ENCODE measurements around the gene CCDC195. TPM values are rescaled to one million over a fixed set of nuclear protein-coding genes. Genes with fewer than 3 reads are reported as not detected.

Gene CCDC195, protein sequence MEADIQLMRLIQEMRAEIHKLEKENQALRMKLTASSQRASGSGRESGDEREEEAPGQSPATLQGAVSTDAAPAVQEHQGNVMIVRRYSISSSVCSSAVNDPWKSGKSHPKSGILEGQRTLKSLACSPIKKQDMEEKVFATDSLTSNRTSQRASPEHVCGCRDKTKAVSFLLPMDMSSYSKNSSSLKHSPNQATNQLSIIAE
- total RNA-seq: not detected

DNA sequence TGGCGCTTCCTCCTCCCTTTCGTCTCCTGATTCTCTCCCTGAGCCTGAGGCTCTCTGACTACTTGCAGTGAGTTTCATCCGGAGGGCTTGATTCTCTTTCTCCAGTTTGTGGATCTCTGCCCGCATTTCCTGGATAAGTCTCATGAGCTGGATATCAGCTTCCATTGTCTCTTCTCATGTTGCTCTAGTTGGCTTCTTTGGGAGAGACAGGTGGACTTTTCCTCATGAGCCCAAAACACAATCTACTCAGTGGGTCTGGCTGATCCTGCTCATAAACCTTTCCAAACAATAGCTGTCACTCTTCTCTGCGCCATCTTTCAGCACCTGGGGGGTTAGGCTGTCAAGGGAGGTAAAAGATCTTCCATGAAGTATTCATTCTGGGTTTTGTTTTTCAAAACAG, at the start of gene CCDC195:
Gene CCDC195 (minus strand): TSS at position 165 of the 400 bp plus-strand sequence. CDS start 0 bp downstream, at position 165.
- no peak for DNase-seq (ENCODE audit: low spot score in 2 of 2)
- Histone ChIP-seq H3K9me3 (peaks cover 0 to 6% (median 0%) of the 10 kb centered on the region in 4 donors), H3K27me3 (no peaks in the 10 kb centered on the region), H3K4me1 (peaks cover 0 to 10% (median 0%) of the 10 kb centered on the region in 4 donors), H3K36me3 (no peaks in the 10 kb centered on the region), H3K4me3 (no peak within 1 kb of the TSS), H3K27ac (no peak within 1 kb of the TSS)
- TF ChIP-seq EP300 (IDR thresholded peaks at IDR 0.05) (no peak), POLR2A (IDR thresholded peaks at IDR 0.05) (no peak)
- TF ChIP-seq, protein P1, sequence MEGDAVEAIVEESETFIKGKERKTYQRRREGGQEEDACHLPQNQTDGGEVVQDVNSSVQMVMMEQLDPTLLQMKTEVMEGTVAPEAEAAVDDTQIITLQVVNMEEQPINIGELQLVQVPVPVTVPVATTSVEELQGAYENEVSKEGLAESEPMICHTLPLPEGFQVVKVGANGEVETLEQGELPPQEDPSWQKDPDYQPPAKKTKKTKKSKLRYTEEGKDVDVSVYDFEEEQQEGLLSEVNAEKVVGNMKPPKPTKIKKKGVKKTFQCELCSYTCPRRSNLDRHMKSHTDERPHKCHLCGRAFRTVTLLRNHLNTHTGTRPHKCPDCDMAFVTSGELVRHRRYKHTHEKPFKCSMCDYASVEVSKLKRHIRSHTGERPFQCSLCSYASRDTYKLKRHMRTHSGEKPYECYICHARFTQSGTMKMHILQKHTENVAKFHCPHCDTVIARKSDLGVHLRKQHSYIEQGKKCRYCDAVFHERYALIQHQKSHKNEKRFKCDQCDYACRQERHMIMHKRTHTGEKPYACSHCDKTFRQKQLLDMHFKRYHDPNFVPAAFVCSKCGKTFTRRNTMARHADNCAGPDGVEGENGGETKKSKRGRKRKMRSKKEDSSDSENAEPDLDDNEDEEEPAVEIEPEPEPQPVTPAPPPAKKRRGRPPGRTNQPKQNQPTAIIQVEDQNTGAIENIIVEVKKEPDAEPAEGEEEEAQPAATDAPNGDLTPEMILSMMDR (IDR thresholded peaks at IDR 0.05): no peak
- whole genome bisulfite sequencing, 2 donors: 86 to 89% methylated on average over 5 of the region's 5 CpGs

DNA sequence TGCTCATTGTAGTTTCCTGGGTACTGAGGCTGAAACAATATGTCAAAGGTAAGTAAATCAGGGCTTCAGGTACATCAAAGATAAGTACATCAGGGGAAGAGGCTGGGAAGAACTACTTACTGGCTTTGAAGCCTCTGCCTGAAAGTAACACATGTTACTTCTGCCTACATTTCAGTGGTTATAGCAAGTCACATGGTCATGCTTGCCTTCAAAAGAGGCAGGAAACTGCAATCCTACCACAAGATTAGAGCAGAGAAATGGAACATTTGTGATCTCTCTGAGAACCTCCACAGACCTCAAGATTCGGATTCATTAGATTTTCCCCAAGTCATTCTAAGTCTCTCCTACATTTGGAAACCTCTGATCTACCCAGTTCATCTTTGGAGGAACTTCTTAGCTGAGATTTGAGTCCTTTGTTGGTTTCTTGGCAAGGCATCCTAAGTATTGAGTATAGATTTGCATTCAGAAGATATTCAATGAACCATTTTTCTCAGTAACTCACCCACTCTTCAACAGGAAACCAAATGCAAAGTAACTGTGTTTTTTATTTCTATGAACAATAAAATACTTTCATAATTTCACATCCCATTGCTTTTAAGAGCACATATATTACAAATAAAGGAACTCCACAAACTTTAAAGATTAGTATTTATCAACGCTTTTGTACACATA, 48.5 kb upstream of the CCDC195 start:
- TF ChIP-seq EP300 (IDR thresholded peaks at IDR 0.05): no peak
- TF ChIP-seq, protein P1 (IDR thresholded peaks at IDR 0.05): no peak
- TF ChIP-seq POLR2A (IDR thresholded peaks at IDR 0.05): no peak
- Histone ChIP-seq H3K27me3 (no peaks in the 10 kb centered on the region), H3K9me3 (no peaks in the 10 kb centered on the region), H3K27ac (no peak overlapping the region), H3K36me3 (peaks cover 0 to 63% (median 0%) of the 10 kb centered on the region in 3 donors), H3K4me3 (no peak overlapping the region), H3K4me1 (no peaks in the 10 kb centered on the region)
- DNase-seq (ENCODE audit: low spot score in 2 of 2): no peak
- WGBS, 2 donors: 91 to 95% methylated on average over 2 of the region's 2 CpGs

DNA sequence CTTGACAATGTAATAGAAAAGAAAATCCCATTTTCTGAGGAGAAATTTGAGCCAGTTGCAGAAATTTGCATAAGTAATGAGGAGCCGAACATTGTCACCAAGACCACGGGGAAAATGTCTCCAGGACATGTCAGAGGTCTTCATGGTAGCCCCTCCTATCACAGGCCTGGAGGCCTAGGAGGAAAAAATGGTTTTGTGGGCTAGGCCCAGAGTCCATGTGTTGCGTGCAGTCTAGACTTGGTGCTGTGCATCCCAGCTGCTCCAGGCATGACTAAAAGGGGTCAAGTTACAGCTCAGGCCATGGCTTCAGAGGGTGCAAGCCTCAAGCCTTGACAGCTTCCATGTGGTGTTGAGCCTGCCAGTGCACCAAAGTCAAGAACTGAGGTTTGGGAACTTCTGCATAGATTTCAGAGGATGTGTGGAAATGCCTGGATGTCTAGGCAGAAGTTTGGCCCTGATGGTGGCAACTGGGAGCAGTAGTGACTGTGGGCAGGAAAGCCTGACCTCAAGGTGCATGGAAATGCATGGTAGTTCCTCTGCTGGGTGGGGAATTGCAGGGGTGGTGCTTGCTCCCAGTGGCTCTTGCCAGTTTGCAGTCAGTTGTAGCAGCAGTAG, 41.9 kb upstream of the CCDC195 start:
- Histone ChIP-seq H3K27ac (no peak overlapping the region), H3K27me3 (no peaks in the 10 kb centered on the region), H3K4me1 (no peaks in the 10 kb centered on the region), H3K4me3 (no peak overlapping the region), H3K9me3 (peaks cover 0 to 19% (median 0%) of the 10 kb centered on the region in 4 donors), H3K36me3 (peaks cover 0 to 32% (median 0%) of the 10 kb centered on the region in 3 donors)
- DNase-seq (ENCODE audit: low spot score in 2 of 2): no peak
- no peak for TF ChIP-seq EP300 (IDR thresholded peaks at IDR 0.05)
- no peak for TF ChIP-seq POLR2A (IDR thresholded peaks at IDR 0.05)
- TF ChIP-seq, protein P1 (IDR thresholded peaks at IDR 0.05): no peak
- 92 to 94% methylated on average over 3 of the region's 3 CpGs for WGBS, 2 donors

DNA sequence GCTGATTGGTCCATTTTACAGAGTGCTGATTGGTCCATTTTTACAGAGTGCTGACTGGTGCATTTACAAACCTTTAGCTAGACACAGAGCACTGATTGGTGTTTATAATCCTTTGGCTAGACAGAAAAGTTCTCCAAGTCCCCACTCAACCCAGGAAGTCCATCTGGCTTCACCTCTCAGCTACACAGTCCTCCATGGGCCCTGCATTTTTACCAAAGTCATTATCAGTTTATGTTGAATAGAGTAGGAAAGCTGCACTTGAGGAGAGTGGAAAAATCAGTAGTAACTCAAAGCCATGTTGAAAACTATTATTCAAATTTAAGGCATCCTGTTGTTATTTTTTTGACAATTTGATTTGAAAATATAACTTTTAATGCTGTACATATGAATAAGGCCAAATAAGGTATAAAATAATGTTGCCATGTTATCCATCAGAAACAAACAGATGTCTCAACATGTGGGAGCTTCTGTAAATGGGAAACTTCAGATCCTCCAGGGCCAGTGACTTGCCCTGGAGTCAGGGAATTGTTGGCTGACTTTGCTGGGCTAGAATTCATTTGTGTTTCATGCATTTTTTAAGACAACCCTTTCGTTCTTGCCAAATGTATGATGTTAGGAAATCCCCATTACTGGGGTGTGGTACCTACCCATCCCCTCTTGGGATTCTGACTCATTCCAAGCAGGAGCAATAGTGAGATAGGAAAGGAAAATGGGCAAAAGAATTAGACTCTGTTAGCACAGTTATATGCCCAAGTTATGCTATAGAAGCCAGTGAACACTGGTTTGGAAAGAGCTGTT, 37.8 kb upstream of the CCDC195 start:
- TF ChIP-seq EP300 (IDR thresholded peaks at IDR 0.05): peak in 1 of 2 donors; percentile 45
- TF ChIP-seq POLR2A (IDR thresholded peaks at IDR 0.05): no peak
- TF ChIP-seq, protein P1 (IDR thresholded peaks at IDR 0.05): no peak

More for the DNA sequence above, 37.8 kb upstream of the CCDC195 start:
- peaks cover 0 to 11% (median 0%) of the 10 kb centered on the region in 3 donors for H3K36me3 ChIP-seq
- no peaks in the 10 kb centered on the region for H3K4me1 ChIP-seq
- no peaks in the 10 kb centered on the region for H3K27me3 ChIP-seq
- peak overlapping the region in 1 of 4 donors; percentile 19 for H3K27ac ChIP-seq
- no peak overlapping the region for H3K4me3 ChIP-seq
- peaks cover 0 to 18% (median 0%) of the 10 kb centered on the region in 4 donors for H3K9me3 ChIP-seq
- DNase-seq (ENCODE audit: low spot score in 2 of 2): no peak
- WGBS, 2 donors: 48 to 62% methylated on average over 1 of the region's 1 CpG
